H1 (cell line): ENCODE data around the gene JTB. TPM values are rescaled to one million over a fixed set of nuclear protein-coding genes. Genes with fewer than 3 reads are reported as not detected.

Experiments used
- CTCF ChIA-PET: fragments of 300-600 bp; sonication (Branson Sonifier 250); formaldehyde crosslinking; loops from one replicate; lab custom pipeline; 2021; ENCODE audit not compliant: partially characterized antibody; lab: Charles Lee
- POLR2A ChIA-PET: fragments of 300-600 bp; sonication (Branson Sonifier 250); formaldehyde crosslinking; loops from one replicate; lab custom pipeline; 2021; ENCODE audit warnings: inconsistent platforms; ENCODE audit not compliant: partially characterized antibody; lab: Charles Lee
- DNase-seq, 2 experiments: peaks; one replicate each; pipeline versions ENCODE4 v3.0.0 to v3.0.0-alpha.2; 2010 to 2022; ENCODE audit warnings: low spot score in 2 of 2, low read depth in 1 of 2, mixed read lengths in 1 of 2
- FAIRE-seq: peaks from 2 replicates; lab custom pipeline; 2011; peaks lifted over from hg19 to GRCh38; lab: Jason Lieb, UNC
- H2AFZ ChIP-seq: 2 replicates; pipeline ENCODE4 v1.8.1; 2012; ENCODE audit warnings: low read length, inconsistent platforms
- H2AK5ac ChIP-seq: 2 replicates; pipeline ENCODE4 v1.6.1; 2013; ENCODE audit warnings: low read depth, low read length
- H2BK120ac ChIP-seq: replicated peaks from 2 replicates; pipeline ENCODE3; 2013; ENCODE audit warnings: low read depth, low read length, inconsistent platforms
- H2BK12ac ChIP-seq: 2 replicates; pipeline ENCODE4 v1.6.1; 2013; ENCODE audit warnings: low read depth, low read length
- H2BK15ac ChIP-seq: 2 replicates; pipeline ENCODE4 v1.6.1; 2013; ENCODE audit warnings: low read length
- H2BK20ac ChIP-seq: 2 replicates; pipeline ENCODE4 v1.6.1; 2013; ENCODE audit warnings: low read length
- H2BK5ac ChIP-seq: 2 replicates; pipeline ENCODE4 v1.6.1; 2013; ENCODE audit warnings: low read depth, low read length
- H3K14ac ChIP-seq: 2 replicates; pipeline ENCODE4 v1.6.1; 2013; ENCODE audit warnings: inconsistent platforms; ENCODE audit not compliant: insufficient read length
- H3K18ac ChIP-seq: 2 replicates; pipeline ENCODE4 v1.6.1; 2013; ENCODE audit warnings: low read length; ENCODE audit errors: extremely low read depth
- H3K23ac ChIP-seq: 2 replicates; pipeline ENCODE4 v1.6.1; 2013; ENCODE audit warnings: inconsistent platforms; ENCODE audit not compliant: insufficient read length
- H3K23me2 ChIP-seq: 2 replicates; pipeline ENCODE4 v1.6.1; 2013; ENCODE audit warnings: low read depth, low read length
- H3K27ac ChIP-seq: 2 replicates; pipeline ENCODE4 v1.6.1; 2011; ENCODE audit warnings: low read depth, low read length, inconsistent platforms
- H3K27me3 ChIP-seq, 4 experiments: replicated peaks in 1 of 4; 1 replicate in 1 of 4; 2 replicates in 3 of 4; pipeline versions ENCODE4 v1.6.1 to v1.8.1; 2011 to 2013; ENCODE audit warnings: low read length in 3 of 4, mild to moderate bottlenecking in 3 of 4, inconsistent platforms in 2 of 4, mixed read lengths in 2 of 4, moderate library complexity in 1 of 4; ENCODE audit not compliant: control insufficient read depth in 3 of 4, insufficient read depth in 3 of 4; ENCODE audit errors: extremely low read depth in 1 of 4
- H3K36me3 ChIP-seq, 4 experiments: 2 replicates each; pipeline versions ENCODE4 v1.6.1 to v1.8.1; 2011 to 2013; ENCODE audit warnings: mild to moderate bottlenecking in 4 of 4, low read length in 3 of 4, moderate library complexity in 2 of 4, control low read depth in 1 of 4, inconsistent platforms in 1 of 4; ENCODE audit not compliant: insufficient read depth in 4 of 4, control insufficient read depth in 2 of 4
- H3K4ac ChIP-seq: replicated peaks from 2 replicates; pipeline ENCODE3; 2013; ENCODE audit warnings: low read length, low read depth, mixed read lengths, inconsistent platforms; ENCODE audit not compliant: insufficient read length
- H3K4me1 ChIP-seq, 4 experiments: replicated peaks in 1 of 4; 1 replicate in 1 of 4; 2 replicates in 3 of 4; pipeline versions ENCODE4 v1.6.1 to v1.8.1; 2011 to 2013; ENCODE audit warnings: low read length in 3 of 4, inconsistent platforms in 2 of 4, mixed read lengths in 1 of 4; ENCODE audit not compliant: insufficient read depth in 4 of 4, control insufficient read depth in 3 of 4
- H3K4me2 ChIP-seq, 2 experiments: 2 replicates each; pipeline versions ENCODE4 v1.6.1 to v1.8.1; 2011 to 2013; ENCODE audit warnings: low read depth in 2 of 2, low read length in 2 of 2, control low read depth in 1 of 2, inconsistent platforms in 1 of 2, mild to moderate bottlenecking in 1 of 2; ENCODE audit not compliant: insufficient read depth in 1 of 2
- H3K4me3 ChIP-seq, 4 experiments: fragments of 200-600, 300-600 bp in 1 of 4; sonication (generic), shearing (Covaris generic), sonication (Bioruptor Twin) in 1 of 4; 2 replicates each; pipeline versions ENCODE4 v1.5.1 to v1.8.1; 2011 to 2016; ENCODE audit warnings: low read length in 4 of 4, low read depth in 3 of 4, control low read depth in 2 of 4, inconsistent platforms in 2 of 4, mild to moderate bottlenecking in 2 of 4, mixed read lengths in 1 of 4, moderate library complexity in 1 of 4; ENCODE audit not compliant: insufficient read depth in 2 of 4; ENCODE audit errors: extremely low read depth in 1 of 4
- H3K56ac ChIP-seq: replicated peaks from 2 replicates; pipeline ENCODE3; 2013; ENCODE audit warnings: low read depth, mild to moderate bottlenecking, mixed read lengths, low read length, inconsistent platforms; ENCODE audit not compliant: insufficient read length
- H3K79me1 ChIP-seq: 2 replicates; pipeline ENCODE4 v1.6.1; 2013; ENCODE audit warnings: low read depth, low read length, control low read depth
- H3K79me2 ChIP-seq, 2 experiments: 2 replicates each; pipeline versions ENCODE4 v1.6.1 to v1.8.1; 2012 to 2013; ENCODE audit warnings: low read length in 2 of 2, mild to moderate bottlenecking in 2 of 2, inconsistent platforms in 1 of 2; ENCODE audit not compliant: insufficient read depth in 2 of 2, control insufficient read depth in 1 of 2
- H3K9ac ChIP-seq, 4 experiments: replicated peaks in 1 of 4; 1 replicate in 1 of 4; 2 replicates in 3 of 4; pipeline versions ENCODE4 v1.6.1 to v1.8.1; 2011 to 2013; ENCODE audit warnings: low read depth in 3 of 4, low read length in 3 of 4, control low read depth in 2 of 4, mild to moderate bottlenecking in 2 of 4, moderate library complexity in 2 of 4, inconsistent platforms in 1 of 4; ENCODE audit errors: extremely low read depth in 1 of 4
- H3K9me3 ChIP-seq, 2 experiments: 2 replicates each; pipeline versions ENCODE4 v1.6.1 to v1.8.1; 2012 to 2013; ENCODE audit warnings: mild to moderate bottlenecking in 2 of 2, moderate library complexity in 2 of 2, control low read depth in 1 of 2, inconsistent platforms in 1 of 2, low read depth in 1 of 2, low read length in 1 of 2, mixed read lengths in 1 of 2; ENCODE audit not compliant: insufficient read depth in 2 of 2
- H4K20me1 ChIP-seq, 2 experiments: replicated peaks in 1 of 2; 2 replicates each; pipeline versions ENCODE3 to v1.8.1; 2011 to 2013; ENCODE audit warnings: inconsistent platforms in 2 of 2, low read length in 2 of 2, mild to moderate bottlenecking in 1 of 2; ENCODE audit not compliant: insufficient read depth in 2 of 2, control insufficient read depth in 1 of 2
- H4K5ac ChIP-seq: 2 replicates; pipeline ENCODE4 v1.6.1; 2013; ENCODE audit warnings: low read length, low read depth, mixed read lengths, inconsistent platforms; ENCODE audit not compliant: insufficient read length
- H4K8ac ChIP-seq: 2 replicates; pipeline ENCODE4 v1.8.0; 2013; ENCODE audit warnings: mild to moderate bottlenecking, moderate library complexity, low read length, inconsistent platforms; ENCODE audit not compliant: insufficient read depth; ENCODE audit errors: extremely low read depth
- H4K91ac ChIP-seq: replicated peaks from 2 replicates; pipeline ENCODE3; 2013; ENCODE audit warnings: low read length, mixed read lengths, inconsistent platforms; ENCODE audit not compliant: insufficient read length
- CEBPB ChIP-seq: IDR thresholded peaks from 2 replicates; pipeline ENCODE4 v1.6.1; 2012; ENCODE audit warnings: low read depth, low read length
- CHD2 ChIP-seq: IDR thresholded peaks from 2 replicates; pipeline ENCODE4 v1.6.1; 2012; ENCODE audit warnings: low read length, improper control_type of control experiment
- CTBP2 ChIP-seq: IDR thresholded peaks from 2 replicates; pipeline ENCODE4 v1.7.0; 2011; ENCODE audit warnings: borderline replicate concordance, mild to moderate bottlenecking, moderate library complexity, mixed read lengths, low read length; ENCODE audit not compliant: insufficient read depth, insufficient read length
- GABPA ChIP-seq: IDR thresholded peaks from 2 replicates; pipeline ENCODE4 v1.6.1; 2011; ENCODE audit warnings: mild to moderate bottlenecking, low read length, moderate library complexity, borderline replicate concordance; ENCODE audit not compliant: insufficient read depth
- KDM5A ChIP-seq: fragments of 200-600 bp; IDR thresholded peaks from 2 replicates; pipeline ENCODE4 v1.7.1; 2012; ENCODE audit warnings: mild to moderate bottlenecking, low read length, inconsistent platforms, mixed read lengths
- PHF8 ChIP-seq: fragments of 200-600 bp; sonication (generic); conservative IDR thresholded peaks from 2 replicates; pipeline ENCODE4 v1.7.1; 2012; ENCODE audit warnings: low read depth, mild to moderate bottlenecking, inconsistent platforms, low read length, moderate library complexity
- POLR2A ChIP-seq, 2 experiments: IDR thresholded peaks; 1 replicate in 1 of 2; 2 replicates in 1 of 2; pipeline ENCODE4 v1.6.1; 2011; ENCODE audit warnings: low read depth in 2 of 2, low read length in 2 of 2, mild to moderate bottlenecking in 2 of 2; ENCODE audit errors: control extremely low read depth in 1 of 2
- SP2 ChIP-seq: IDR thresholded peaks from 2 replicates; pipeline ENCODE4 v1.6.1; 2012; ENCODE audit warnings: mild to moderate bottlenecking, low read length, inconsistent platforms
- TAF1 ChIP-seq: IDR thresholded peaks from 2 replicates; pipeline ENCODE4 v1.6.1; 2011; ENCODE audit warnings: mild to moderate bottlenecking, low read depth, low read length
- TCF12 ChIP-seq: IDR thresholded peaks from 2 replicates; pipeline ENCODE4 v1.6.1; 2011; ENCODE audit warnings: low read depth, mild to moderate bottlenecking, low read length
- TEAD4 ChIP-seq: IDR thresholded peaks from 2 replicates; pipeline ENCODE4 v1.6.1; 2012; ENCODE audit warnings: low read depth, low read length, inconsistent platforms, mixed read lengths
- USF2 ChIP-seq: IDR thresholded peaks from 2 replicates; pipeline ENCODE4 v1.6.1; 2011; ENCODE audit warnings: low read length, improper control_type of control experiment
- WGBS, 2 experiments: shearing (Covaris generic) in 1 of 2; methylation state at CpG; one replicate each; pipeline versions ENCODE4 v1.1.6 to v1.1.7; 2013 to 2015; ENCODE audit warnings: low lambda C conversion rate in 2 of 2, mixed read lengths in 2 of 2, inconsistent platforms in 1 of 2, low coverage in 1 of 2, missing lambda C conversion rate in 1 of 2; ENCODE audit not compliant: insufficient replicate concordance in 2 of 2, insufficient coverage in 1 of 2, insufficient read length in 1 of 2; ENCODE audit errors: extremely low coverage in 1 of 2, missing lambda C conversion rate in 1 of 2; 5-methylcytosine and 5-hydroxymethylcytosine counted together
- polyA plus RNA-seq, 7 experiments: library from polyadenylated mRNA; depleted of rRNA in 3 of 7; stranded (reverse) in 5 of 7; unstranded in 2 of 7; fragments of >200 nt in 5 of 7; fragments of 200-250 nt in 2 of 7; gene quantifications; 1 replicate in 5 of 7; 2 replicates in 1 of 7; 4 replicates in 1 of 7; pipeline versions ENCODE4 v1.2.1 to v1.2.3, GENCODE V29; 2011 to 2013; ENCODE audit warnings: missing spikeins in 2 of 7, mixed read lengths in 2 of 7
- total RNA-seq: library from RNA; stranded (reverse); fragmentation: NEBNext Ultra II Directional; extraction: Animal tissue kit (Norgen Biotek cat#: 25700); gene quantifications from 2 replicates; pipeline ENCODE4 v1.2.1, GENCODE V29; 2021

Gene JTB
- total and polyA plus RNA-seq, 2 of the 8 experiments (the other 6 are each of a cell fraction or from before 2014, with no cell fraction given) = 91.1 to 122 TPM

DNA sequence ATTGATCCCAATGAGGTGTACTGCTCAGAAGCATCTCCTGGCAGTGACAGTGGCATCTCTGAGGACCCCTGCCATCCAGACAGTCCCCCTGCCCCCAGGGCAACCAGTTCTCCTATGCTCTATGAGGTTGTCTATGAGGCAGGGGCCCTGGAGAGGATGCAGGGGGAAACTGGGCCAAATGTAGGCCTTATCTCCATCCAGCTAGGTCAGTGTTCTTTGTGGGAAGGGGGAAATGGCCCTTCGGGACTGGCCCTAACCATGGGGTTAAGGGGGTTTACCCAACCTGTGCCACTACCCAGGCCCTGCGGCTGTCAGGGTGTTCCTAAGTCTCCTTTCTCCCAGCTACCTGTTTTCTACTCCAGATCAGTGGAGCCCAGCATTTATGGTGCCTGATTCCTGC, 8.5 kb downstream of the JTB start:
- 0 out of 2 replicates have a peak overlapping the region, but pooled peaks have one; percentile 21 for H2BK20ac ChIP-seq
- WGBS, 2 experiments = 80% methylated on average over 2 of the region's 2 CpGs; no CpG with 5 or more reads in 1 of the 2 experiments
- no peak overlapping the region for H3K23ac ChIP-seq
- peak overlapping the region; percentile 69 to 91 for H3K4me2 ChIP-seq
- peaks cover 0 to 20% of the 10 kb centered on the region in 2 experiments; a peak in 2 of 4 replicates for H3K79me2 ChIP-seq
- H3K36me3 ChIP-seq = peaks cover 0 to 16% (median 4%) of the 10 kb centered on the region in 4 experiments; a peak in 4 of 8 replicates
- peaks cover 0 to 12% (median 5%) of the 10 kb centered on the region in 4 experiments; a peak in 5 of 7 replicates for H3K4me1 ChIP-seq
- H3K9me3 ChIP-seq = no peaks in the 10 kb centered on the region
- ChIA-PET CTCF (interaction anchor here (1.0 to 4.5 kb wide), 4 partner anchors 9 to 171 kb away, joined by 3 to 29 read pairs (median 4); partner anchors contain the start of genes DENND4B and JTB), POLR2A (interaction anchor here (0.6 to 15.7 kb wide), 7 partner anchors 7 to 297 kb away, joined by 3 to 454 read pairs (median 50); partner anchors contain the start of genes CRTC2, DENND4B, GATAD2B and JTB)
- H3K79me1 ChIP-seq = no peaks in the 10 kb centered on the region; the same call in 1 of the 2 replicates
- H3K9ac ChIP-seq = no peak overlapping the region; a peak in 2 of 7 replicates
- H3K27ac ChIP-seq = peak overlapping the region; percentile 61; the same call in 1 of the 2 replicates
- no peak overlapping the region for H3K18ac ChIP-seq
- no peak overlapping the region for H4K8ac ChIP-seq
- H3K14ac ChIP-seq = no peak overlapping the region
- peak overlapping the region; percentile 15 to 68 (median 57); a peak in 4 of 8 replicates for H3K4me3 ChIP-seq
- no peak overlapping the region for H2BK120ac ChIP-seq
- H3K27me3 ChIP-seq = no peaks in the 10 kb centered on the region
- DNase-seq (no peak), FAIRE-seq (no peak)
- 0 out of 2 replicates have a peak overlapping the region, but pooled peaks have one; percentile 40 for H2AK5ac ChIP-seq
- H2BK12ac ChIP-seq = no peak overlapping the region
- H2AFZ ChIP-seq = no peak overlapping the region
- H2BK15ac ChIP-seq = peak overlapping the region; percentile 74; the same call in 1 of the 2 replicates
- no peak overlapping the region for H4K91ac ChIP-seq
- H4K20me1 ChIP-seq = no peaks in the 10 kb centered on the region
- H2BK5ac ChIP-seq = no peak overlapping the region
- no peak overlapping the region for H3K56ac ChIP-seq
- H3K23me2 ChIP-seq = peaks cover 13% of the 10 kb centered on the region; the same call in 1 of the 2 replicates
- H3K4ac ChIP-seq = no peak overlapping the region
- H4K5ac ChIP-seq = no peak overlapping the region
- no peak for TF ChIP-seq PHF8
- TF ChIP-seq TCF12 = no peak
- TF ChIP-seq TEAD4 = no peak
- TF ChIP-seq CTBP2 = no peak
- TF ChIP-seq CEBPB = no peak
- no peak for TF ChIP-seq TAF1
- TF ChIP-seq CHD2 = no peak
- no peak for TF ChIP-seq POLR2A (IDR thresholded peaks at IDR 0.05; ENCODE audit: control extremely low read depth in 1 of 2, low read depth in 2 of 2, low read length in 2 of 2)
- no peak for TF ChIP-seq KDM5A
- TF ChIP-seq SP2 = no peak
- no peak for TF ChIP-seq GABPA
- no peak for TF ChIP-seq USF2
